DND-41 (cell line): ENCODE data around the gene PDE1A.

Experiments used
- CTCF ChIP-seq: IDR thresholded peaks from 2 replicates; pipeline ENCODE4 v1.5.1; 2012; ENCODE audit warnings: borderline replicate concordance, low read length, moderate library complexity, mild to moderate bottlenecking; ENCODE audit not compliant: poor library complexity, severe bottlenecking; ENCODE audit errors: extremely low read depth
- EZH2 ChIP-seq: IDR thresholded peaks from 3 replicates; pipeline ENCODE4 v1.6.1; 2012; ENCODE audit warnings: borderline replicate concordance, low read depth, mild to moderate bottlenecking, moderate library complexity, low read length, inconsistent platforms; ENCODE audit not compliant: severe bottlenecking

GRCh38 chr2:182377467-182377866 is 49.4 kb downstream of the PDE1A start:
- TF ChIP-seq CTCF (no peak), EZH2 (no peak)
